Measurements from ENCODE around the gene DZIP1. TPM values are rescaled to one million over a fixed set of nuclear protein-coding genes. Genes with fewer than 3 reads are reported as not detected.

The DZIP1 gene
- total and polyA plus RNA-seq, 2 of the 13 experiments (the other 11 are each of a cell fraction or from before 2014, with no cell fraction given), result 11.0 to 36.7 TPM

- POLR2A ChIA-PET, result no interaction called here
- H3K27me3 ChIP-seq (ENCODE audit: control insufficient read depth in 1 of 2, insufficient read depth in 2 of 2, low read length in 2 of 2), result no peaks in the 10 kb centered on the region; a peak in 1 of 5 replicates
- peak; percentile 80 for ATAC-seq
- H3K79me2 ChIP-seq (ENCODE audit: insufficient read depth, low read length), result peaks cover 10% of the 10 kb centered on the region
- peaks cover 19% of the 10 kb centered on the region for H3K4me1 ChIP-seq (ENCODE audit: insufficient read depth, low read length)
- H3K9ac ChIP-seq (ENCODE audit: insufficient read depth, low read depth, low read length), result peak overlapping the region; percentile 43; the same call in 1 of the 2 replicates
- H3K9me3 ChIP-seq (ENCODE audit: low read length), result no peaks in the 10 kb centered on the region
- 82% methylated on average over 9 of the region's 35 CpGs for WGBS (ENCODE audit: low lambda C conversion rate)
- H3K36me3 ChIP-seq (replicated peaks in 1 of 2; ENCODE audit: control insufficient read depth in 1 of 2, insufficient read depth in 2 of 2, low read length in 2 of 2), result peaks cover 2 to 6% of the 10 kb centered on the region in 2 experiments; a peak in 2 of 5 replicates
- BruUV-seq (replicated peaks), result no TSS peak
- CTCF ChIA-PET (ENCODE audit: low intra/inter-chr PET ratio, low total read pairs), result no interaction called here
- DNase-seq (ENCODE audit: low spot score), result peak; percentile 44
- H3K4me2 ChIP-seq (ENCODE audit: low read depth, low read length), result peak overlapping the region; percentile 91
- intact Hi-C loops (cut with micrococcal nuclease; ENCODE audit: unreplicated experiment), result loop anchor here (5.0 kb wide), 1 partner anchor 35 kb away; the partner anchor contains the start of gene DNAJC3
- in situ Hi-C loops (cut with HindIII; ENCODE audit: extremely low pct_ligation_motif_present, low pct_unique_long_range_greater_than_20kb), result no loop called here
- H2AFZ ChIP-seq (ENCODE audit: low read length), result no peak overlapping the region
- peak overlapping the region; percentile 35 to 73 (median 50); a peak in 5 of 6 replicates for H3K4me3 ChIP-seq (replicated peaks in 1 of 3; ENCODE audit: insufficient read depth in 1 of 3, low read depth in 2 of 3, low read length in 3 of 3)
- H3K27ac ChIP-seq (ENCODE audit: extremely low read length, insufficient read depth, low read length), result peak overlapping the region; percentile 48
- no peaks in the 10 kb centered on the region for H4K20me1 ChIP-seq (ENCODE audit: insufficient read depth, low read length)
- FAIRE-seq, result no peak
- no peak for TF ChIP-seq SNAPC2 (CRISPR knock-in tag; IDR thresholded peaks at IDR 0.05)
- TF ChIP-seq TAF15 (IDR thresholded peaks at IDR 0.05; ENCODE audit: low read depth, low read length, poor library complexity, severe bottlenecking), result no peak
- no peak for TF ChIP-seq SMYD3 (CRISPR knock-in tag; IDR thresholded peaks at IDR 0.05)
- no peak for TF ChIP-seq CHD2 (IDR thresholded peaks at IDR 0.05; ENCODE audit: low read depth, low read length)
- TF ChIP-seq SIN3A (IDR thresholded peaks at IDR 0.05; ENCODE audit: borderline replicate concordance, low read depth, low read length), result peak; percentile 43; the same call in 1 of the 2 replicates
- TF ChIP-seq DBP (CRISPR knock-in tag; IDR thresholded peaks at IDR 0.05; ENCODE audit: not compliant biosample characterization), result no peak
- no peak for TF ChIP-seq ZNF142 (CRISPR knock-in tag; IDR thresholded peaks at IDR 0.05)
- no peak for TF ChIP-seq GRHL1 (CRISPR knock-in tag; conservative IDR thresholded peaks at IDR 0.05)
- no peak for TF ChIP-seq ZNF138 (CRISPR knock-in tag; IDR thresholded peaks at IDR 0.05; ENCODE audit: low read depth)
- TF ChIP-seq SP5 (CRISPR knock-in tag; IDR thresholded peaks at IDR 0.05; ENCODE audit: borderline replicate concordance, low read depth), result no peak
- no peak for TF ChIP-seq ZSCAN20 (CRISPR knock-in tag; IDR thresholded peaks at IDR 0.05; ENCODE audit: borderline replicate concordance)
- no peak for TF ChIP-seq RORA (CRISPR knock-in tag; IDR thresholded peaks at IDR 0.05)
These were observed 2.4 kb downstream of the DZIP1 start for GRCh38 chr13:95642028-95642621.

Data from HepG2 (cell line).